Measurements from ENCODE around the gene CHMP4B. TPM values are rescaled to one million over a fixed set of nuclear protein-coding genes. Genes with fewer than 3 reads are reported as not detected.

Gene CHMP4B, protein sequence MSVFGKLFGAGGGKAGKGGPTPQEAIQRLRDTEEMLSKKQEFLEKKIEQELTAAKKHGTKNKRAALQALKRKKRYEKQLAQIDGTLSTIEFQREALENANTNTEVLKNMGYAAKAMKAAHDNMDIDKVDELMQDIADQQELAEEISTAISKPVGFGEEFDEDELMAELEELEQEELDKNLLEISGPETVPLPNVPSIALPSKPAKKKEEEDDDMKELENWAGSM
- 35.3 and 48.2 TPM in 2 replicates for total RNA-seq (2014; rRNA removed; shearing (Covaris generic))
- polyA plus RNA-seq (2016; fragmentation: Nextera tagmentation; extraction: Ambion mirVana): 4.7 and 5.5 TPM in 2 replicates

GRCh38 chr20:33810885-33811775 lies at the start of gene CHMP4B:
Gene CHMP4B, plus strand, starts transcription at chr20:33811348. Its CDS starts 121 bp downstream, at chr20:33811469.
- 1 to 2% methylated on average over 37 to 51 of the region's 71 CpGs for WGBS, 2 experiments (ENCODE audit: low coverage in 1 of 2, low lambda C conversion rate in 2 of 2, missing lambda C conversion rate in 2 of 2)
- peak within 1 kb of the TSS; percentile 63 for H2AFZ ChIP-seq
- in situ Hi-C loops (cut with MboI): no loop called here

GRCh38 chr20:33761698-33762250 lies 49.4 kb upstream of the CHMP4B start:
- no peaks in the 10 kb centered on the region for H3K9me2 ChIP-seq (ENCODE audit: insufficient read depth)
- no peak overlapping the region for H2AFZ ChIP-seq
- no peak for TF ChIP-seq EZH2phosphoT487 (IDR thresholded peaks at IDR 0.05; ENCODE audit: insufficient read depth, low read depth)
- 94 to 97% methylated on average over 13 of the region's 13 CpGs for WGBS, 2 experiments (ENCODE audit: low coverage in 1 of 2, low lambda C conversion rate in 2 of 2, missing lambda C conversion rate in 2 of 2)
- H3K4me1 ChIP-seq (ENCODE audit: insufficient read depth): no peaks in the 10 kb centered on the region
- no peaks in the 10 kb centered on the region for H3K9me3 ChIP-seq (ENCODE audit: low read depth)
- H3K4me3 ChIP-seq: no peak overlapping the region
- peaks cover 8% of the 10 kb centered on the region for H3K36me3 ChIP-seq (ENCODE audit: low read depth)
- no peaks in the 10 kb centered on the region for H4K20me1 ChIP-seq (ENCODE audit: insufficient read depth)
- no peak overlapping the region for H3K27ac ChIP-seq
- no peaks in the 10 kb centered on the region for H3K27me3 ChIP-seq (replicated peaks; ENCODE audit: insufficient read depth)
- no peak overlapping the region for H3K9ac ChIP-seq
- in situ Hi-C loops (cut with MboI): no loop called here
- H3K79me2 ChIP-seq (ENCODE audit: insufficient read depth): no peaks in the 10 kb centered on the region
- no peak for DNase-seq
- H3K4me2 ChIP-seq (ENCODE audit: unreplicated experiment): no peak overlapping the region
- H3F3A ChIP-seq (ENCODE audit: insufficient read depth): no peaks in the 10 kb centered on the region

More at GRCh38 chr20:33810885-33811775, at the start of gene CHMP4B:
- H3K4me1 ChIP-seq (ENCODE audit: insufficient read depth): peaks cover 19% of the 10 kb centered on the region
- peak within 1 kb of the TSS; percentile 98 for H3K9ac ChIP-seq
- no peaks in the 10 kb centered on the region for H3K27me3 ChIP-seq (replicated peaks; ENCODE audit: insufficient read depth)
- H3F3A ChIP-seq (ENCODE audit: insufficient read depth): peaks cover 14% of the 10 kb centered on the region
- H4K20me1 ChIP-seq (ENCODE audit: insufficient read depth): peaks cover 19% of the 10 kb centered on the region
- no peaks in the 10 kb centered on the region for H3K9me2 ChIP-seq (ENCODE audit: insufficient read depth)
- TF ChIP-seq EZH2phosphoT487 (IDR thresholded peaks at IDR 0.05; ENCODE audit: insufficient read depth, low read depth) (no peak), EZH2 (IDR thresholded peaks at IDR 0.05; ENCODE audit: insufficient read depth, poor library complexity, severe bottlenecking) (no peak)
- H3K27ac ChIP-seq: peak within 1 kb of the TSS; percentile 98
- peak within 1 kb of the TSS; percentile 97 for H3K4me2 ChIP-seq (ENCODE audit: unreplicated experiment)
- peak within 1 kb of the TSS; percentile 93 for H3K4me3 ChIP-seq
- no peaks in the 10 kb centered on the region for H3K9me3 ChIP-seq (ENCODE audit: low read depth)
- peaks cover 46% of the 10 kb centered on the region for H3K79me2 ChIP-seq (ENCODE audit: insufficient read depth)
- DNase-seq: peak; percentile 100
- no peaks in the 10 kb centered on the region for H3K36me3 ChIP-seq (ENCODE audit: low read depth)

GRCh38 chr20:33765099-33765498 lies 46.0 kb upstream of the CHMP4B start:
- no peak for DNase-seq
- in situ Hi-C loops (cut with MboI): no loop called here
- WGBS, 2 experiments (ENCODE audit: low coverage in 1 of 2, low lambda C conversion rate in 2 of 2, missing lambda C conversion rate in 2 of 2): 58 to 59% methylated on average over 2 of the region's 2 CpGs
- Histone ChIP-seq H3K9me2 (ENCODE audit: insufficient read depth) (no peaks in the 10 kb centered on the region), H3K36me3 (ENCODE audit: low read depth) (no peaks in the 10 kb centered on the region; the same call in 1 of the 2 replicates), H3K27ac (no peak overlapping the region), H3K9me3 (ENCODE audit: low read depth) (no peaks in the 10 kb centered on the region), H3K27me3 (replicated peaks; ENCODE audit: insufficient read depth) (no peaks in the 10 kb centered on the region), H3F3A (ENCODE audit: insufficient read depth) (no peaks in the 10 kb centered on the region), H2AFZ (no peak overlapping the region), H3K4me2 (ENCODE audit: unreplicated experiment) (no peak overlapping the region), H3K4me1 (ENCODE audit: insufficient read depth) (no peaks in the 10 kb centered on the region), H4K20me1 (ENCODE audit: insufficient read depth) (no peaks in the 10 kb centered on the region), H3K4me3 (no peak overlapping the region), H3K9ac (no peak overlapping the region), H3K79me2 (ENCODE audit: insufficient read depth) (no peaks in the 10 kb centered on the region)
- no peak for TF ChIP-seq EZH2 (IDR thresholded peaks at IDR 0.05; ENCODE audit: insufficient read depth, poor library complexity, severe bottlenecking)
- no peak for TF ChIP-seq EZH2phosphoT487 (IDR thresholded peaks at IDR 0.05; ENCODE audit: insufficient read depth, low read depth)

- H3K36me3 ChIP-seq (ENCODE audit: low read depth): no peaks in the 10 kb centered on the region; the same call in 1 of the 2 replicates
- no peak overlapping the region for H3K27ac ChIP-seq
- H4K20me1 ChIP-seq (ENCODE audit: insufficient read depth): no peaks in the 10 kb centered on the region
- WGBS, 2 experiments (ENCODE audit: low coverage in 1 of 2, low lambda C conversion rate in 2 of 2, missing lambda C conversion rate in 2 of 2): 92 to 96% methylated on average over 5 of the region's 5 CpGs
- TF ChIP-seq EZH2phosphoT487 (IDR thresholded peaks at IDR 0.05; ENCODE audit: insufficient read depth, low read depth) (no peak), EZH2 (IDR thresholded peaks at IDR 0.05; ENCODE audit: insufficient read depth, poor library complexity, severe bottlenecking) (no peak)
- H3K9me2 ChIP-seq (ENCODE audit: insufficient read depth): no peaks in the 10 kb centered on the region
- H3K9ac ChIP-seq: no peak overlapping the region
- H3K4me2 ChIP-seq (ENCODE audit: unreplicated experiment): no peak overlapping the region
- H3F3A ChIP-seq (ENCODE audit: insufficient read depth): no peaks in the 10 kb centered on the region
- no peak overlapping the region for H2AFZ ChIP-seq
- no peak for DNase-seq
- no peak overlapping the region for H3K4me3 ChIP-seq
- H3K79me2 ChIP-seq (ENCODE audit: insufficient read depth): no peaks in the 10 kb centered on the region
- in situ Hi-C loops (cut with MboI): no loop called here
- H3K9me3 ChIP-seq (ENCODE audit: low read depth): no peaks in the 10 kb centered on the region
- H3K4me1 ChIP-seq (ENCODE audit: insufficient read depth): no peaks in the 10 kb centered on the region
- no peaks in the 10 kb centered on the region for H3K27me3 ChIP-seq (replicated peaks; ENCODE audit: insufficient read depth)
Measured at GRCh38 chr20:33765592-33765991, 45.6 kb upstream of the CHMP4B start.
